CD4-positive, alpha-beta T cell treated with Interleukin-21 for 1 hour (primary cell): ENCODE results near the gene NPHS1.
"Not testable (repeated sequence)": the region's sequence is repeated elsewhere in the genome, so short reads cannot be mapped to it uniquely, and the experiment has no call there.

Experiments
- DNase-seq: peaks from one replicate; pipeline ENCODE4 v3.0.0-alpha.2; 2020

NPHS1 gene

GRCh38 chr19:35848486-35848885, 3.8 kb downstream of the NPHS1 start:
- DNase-seq = no peak

GRCh38 chr19:35847911-35848310, 4.4 kb downstream of the NPHS1 start:
- DNase-seq = no peak

GRCh38 chr19:35846038-35846668, 6.2 kb downstream of the NPHS1 start:
- no peak for DNase-seq

- no peak for DNase-seq
These were observed 6.9 kb downstream of the NPHS1 start for GRCh38 chr19:35845215-35846037.

GRCh38 chr19:35844482-35845214, 7.7 kb downstream of the NPHS1 start:
- no peak for DNase-seq

GRCh38 chr19:35843676-35844481, 8.4 kb downstream of the NPHS1 start:
- no peak for DNase-seq

GRCh38 chr19:35842666-35843272, 9.5 kb downstream of the NPHS1 start:
- no peak for DNase-seq

- no peak for DNase-seq
These were observed 10.2 kb downstream of the NPHS1 start for GRCh38 chr19:35841961-35842595.

- not testable (repeated sequence) for DNase-seq
These were observed 16.2 kb downstream of the NPHS1 start for GRCh38 chr19:35836096-35836495.

- no peak for DNase-seq
These were observed 18.3 kb downstream of the NPHS1 start for GRCh38 chr19:35833972-35834371.

- DNase-seq = no peak
These were observed 20.2 kb downstream of the NPHS1 start for GRCh38 chr19:35832054-35832453.

- DNase-seq = no peak
These were observed 21.3 kb downstream of the NPHS1 start for GRCh38 chr19:35830986-35831385.

GRCh38 chr19:35828692-35829301, 23.5 kb downstream of the NPHS1 start:
- DNase-seq = peak; percentile 38

GRCh38 chr19:35824150-35824549, 28.2 kb downstream of the NPHS1 start:
- DNase-seq = no peak

GRCh38 chr19:35822579-35822978, 29.7 kb downstream of the NPHS1 start:
- no peak for DNase-seq

- DNase-seq = no peak
These were observed 33.9 kb downstream of the NPHS1 start for GRCh38 chr19:35818445-35818844.

- no peak for DNase-seq
These were observed 35.5 kb downstream of the NPHS1 start for GRCh38 chr19:35816846-35817245.

GRCh38 chr19:35816262-35816661, 36.0 kb downstream of the NPHS1 start:
- DNase-seq = no peak

- DNase-seq = no peak
These were observed 39.0 kb downstream of the NPHS1 start for GRCh38 chr19:35813043-35813890.

- DNase-seq = no peak
These were observed 39.9 kb downstream of the NPHS1 start, which contains the start of gene PRODH2 for GRCh38 chr19:35812220-35813042. TSS of gene PRODH2 (minus strand) at chr19:35812845. CDS start at chr19:35812805, 40 bp downstream.
